GM21360 (cell line): ENCODE results near the gene UNC5A.

Source experiments
- ATAC-seq: cut with Tn5 transposase; IDR thresholded peaks from one replicate; pipeline ENCODE4 v1.9.1; 2021; ENCODE audit warnings: mild to moderate bottlenecking, moderate library complexity; ENCODE audit not compliant: unreplicated experiment

UNC5A gene

GRCh38 chr5:176844706-176845391, 34.5 kb downstream of the UNC5A start:
- ATAC-seq: no peak

DNA sequence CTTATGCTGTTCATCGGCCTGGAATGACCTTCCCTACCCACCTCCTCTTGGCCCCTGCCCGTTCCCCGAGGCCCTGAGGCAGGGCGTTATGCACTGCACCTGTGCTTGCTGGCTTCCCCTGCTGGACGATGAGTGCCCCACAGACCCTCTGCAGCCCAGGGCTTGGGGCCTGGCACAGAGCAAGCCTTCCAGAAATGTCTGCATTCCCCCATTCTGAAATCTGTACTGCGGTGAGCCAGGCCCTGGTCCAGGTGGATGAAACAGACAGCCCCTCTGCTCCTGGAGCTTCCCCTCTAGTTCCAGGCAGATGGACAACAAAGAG, 35.0 kb downstream of the UNC5A start:
- ATAC-seq: no peak

DNA sequence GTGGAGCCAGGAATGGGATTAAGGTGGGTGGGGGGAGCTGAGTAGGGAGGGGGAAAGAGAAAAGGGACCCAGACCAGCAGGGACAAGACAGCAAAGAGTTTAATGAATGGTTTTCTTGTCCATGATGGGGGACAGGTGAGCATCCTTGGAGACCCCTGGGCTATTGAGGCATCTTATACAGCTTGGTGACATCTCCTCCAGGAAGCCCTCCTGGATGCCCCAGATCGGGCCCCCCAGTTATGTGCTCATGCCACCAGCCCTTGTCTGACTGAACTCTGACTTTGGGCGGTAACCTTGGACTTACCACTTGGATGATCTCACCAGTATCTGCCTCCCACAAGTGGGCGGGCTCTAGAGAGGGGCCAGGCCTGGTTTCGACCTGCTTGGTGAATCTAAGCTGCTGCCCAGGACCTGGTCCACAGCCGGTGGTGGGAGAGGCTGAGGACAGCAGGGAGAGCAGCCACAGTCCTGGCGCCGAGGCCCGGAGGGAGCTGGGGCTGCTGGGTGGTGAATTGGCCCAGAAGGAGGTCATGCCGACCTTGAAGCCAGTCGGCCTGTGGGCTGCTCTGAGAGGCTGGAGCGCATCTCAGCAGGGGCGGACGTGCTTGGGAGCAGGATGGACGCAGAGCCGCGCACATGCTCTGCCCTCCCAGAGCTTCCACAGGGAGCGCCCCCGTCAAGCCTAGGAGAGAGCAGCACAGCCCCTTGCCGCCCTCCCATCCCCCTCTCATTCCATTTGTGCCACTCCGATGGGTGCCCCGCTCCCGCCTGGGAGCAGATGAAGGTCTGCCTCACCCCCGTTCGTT, 36.2 kb downstream of the UNC5A start:
- ATAC-seq: no peak

DNA sequence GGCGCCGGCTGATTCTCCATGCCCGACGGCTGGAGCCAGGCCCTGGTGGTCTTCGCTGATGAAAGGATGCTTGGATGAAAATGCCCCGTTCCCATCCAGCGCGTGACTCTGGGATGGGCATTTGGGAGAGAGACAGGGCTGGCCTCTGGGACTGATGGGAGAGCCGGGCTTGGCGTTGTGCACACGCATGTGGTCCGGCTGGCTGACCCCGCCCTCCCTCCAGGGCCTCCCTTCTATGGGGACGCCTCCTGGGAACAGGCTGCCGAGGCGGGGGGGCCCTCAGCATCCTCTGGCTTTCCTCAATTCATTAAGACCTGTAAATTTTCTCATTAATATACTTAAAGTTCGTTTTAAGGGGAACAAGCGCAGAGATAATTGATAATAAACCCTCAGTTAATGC, 36.8 kb downstream of the UNC5A start:
- no peak for ATAC-seq

DNA sequence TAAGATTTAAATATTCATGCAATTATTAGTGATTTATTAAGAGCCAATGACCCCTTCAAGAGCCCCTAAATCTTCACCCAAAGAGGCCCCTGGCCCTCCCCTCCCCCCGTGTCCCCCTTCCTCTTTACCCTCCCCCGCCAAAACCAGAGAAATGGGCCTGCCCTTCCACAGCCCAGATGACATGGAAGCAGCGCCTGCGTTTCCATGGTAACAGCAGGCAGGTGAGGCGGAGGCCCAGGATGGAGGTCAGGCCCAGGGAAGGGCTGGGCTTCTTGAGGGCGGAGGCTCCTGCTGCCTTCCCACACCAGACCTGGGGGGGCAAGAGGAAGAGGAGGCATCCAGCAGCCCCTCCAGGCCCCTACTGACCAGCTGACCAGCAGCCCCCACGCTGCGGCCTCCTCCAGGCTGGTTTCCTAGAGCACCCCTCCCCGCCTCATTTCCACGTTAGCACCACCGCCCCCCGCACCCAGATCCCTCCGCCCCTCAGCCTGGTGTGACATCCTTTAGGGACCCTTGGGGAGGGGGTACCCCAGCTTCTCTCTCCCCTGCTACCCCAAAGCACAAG, 37.4 kb downstream of the UNC5A start:
- no peak for ATAC-seq

DNA sequence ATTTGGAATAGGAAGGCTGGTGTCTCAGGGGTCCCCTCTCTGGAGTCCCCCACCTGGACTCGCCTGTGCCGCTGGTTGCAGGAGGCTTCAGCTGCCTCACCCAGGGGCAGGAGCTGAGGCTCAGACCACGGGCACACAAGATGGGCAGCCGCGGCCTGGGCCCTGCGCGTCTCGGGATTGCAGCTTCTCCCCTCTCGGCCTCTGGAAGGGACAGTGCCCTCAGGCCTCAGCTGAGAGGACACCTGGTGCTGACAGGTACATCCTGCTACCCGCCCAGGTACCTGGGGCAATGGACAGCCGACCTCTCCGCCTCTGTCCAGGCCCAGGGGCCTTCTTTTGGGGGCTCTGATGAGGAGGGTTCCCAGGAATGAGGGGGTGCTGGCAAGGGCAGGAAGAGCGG, 38.3 kb downstream of the UNC5A start:
- ATAC-seq: no peak

GRCh38 chr5:176849611-176850227, 39.4 kb downstream of the UNC5A start:
- no peak for ATAC-seq

DNA sequence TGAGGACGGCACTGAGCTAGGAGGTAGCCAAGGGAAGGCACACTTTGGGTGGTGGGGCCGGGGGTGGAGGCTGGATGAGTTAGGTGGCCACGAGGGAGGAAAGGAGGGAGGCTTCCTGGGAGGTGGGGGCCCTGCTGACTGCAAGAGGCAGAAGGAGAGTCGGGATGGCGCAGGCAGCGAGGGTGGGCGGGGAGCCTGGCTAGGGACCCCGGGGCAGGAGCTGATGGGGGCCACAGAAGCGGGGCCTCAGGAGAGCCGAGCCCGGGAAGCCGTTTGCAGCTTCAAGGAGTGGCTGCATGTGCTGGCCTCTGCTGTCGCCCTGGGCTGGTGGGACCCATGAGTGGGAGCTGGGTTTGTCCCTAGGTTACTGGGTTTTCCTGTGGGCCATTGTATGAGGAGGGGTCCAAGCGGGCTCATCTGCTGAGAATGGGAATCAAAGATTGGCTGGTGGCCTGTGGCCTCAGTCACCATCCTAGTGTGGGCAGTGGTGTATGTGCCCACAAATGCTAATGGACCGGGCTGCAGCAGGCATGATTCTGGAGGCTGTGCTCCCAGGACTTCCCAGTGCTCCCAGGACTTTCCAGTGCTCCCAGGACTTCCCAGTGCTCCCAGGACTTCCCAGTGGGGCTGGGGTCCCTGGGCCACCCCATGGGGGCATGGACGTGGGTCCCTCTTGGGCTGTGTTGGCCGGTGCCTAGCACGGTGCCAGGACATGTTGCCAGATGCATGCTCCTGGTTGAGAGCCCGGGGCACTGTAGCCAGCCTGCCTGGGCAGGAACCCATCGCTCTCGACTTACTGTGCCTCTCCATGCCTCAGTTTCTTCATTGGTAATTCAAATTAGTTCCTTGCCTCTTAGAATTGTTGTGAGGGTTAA, 40.2 kb downstream of the UNC5A start:
- no peak for ATAC-seq

DNA sequence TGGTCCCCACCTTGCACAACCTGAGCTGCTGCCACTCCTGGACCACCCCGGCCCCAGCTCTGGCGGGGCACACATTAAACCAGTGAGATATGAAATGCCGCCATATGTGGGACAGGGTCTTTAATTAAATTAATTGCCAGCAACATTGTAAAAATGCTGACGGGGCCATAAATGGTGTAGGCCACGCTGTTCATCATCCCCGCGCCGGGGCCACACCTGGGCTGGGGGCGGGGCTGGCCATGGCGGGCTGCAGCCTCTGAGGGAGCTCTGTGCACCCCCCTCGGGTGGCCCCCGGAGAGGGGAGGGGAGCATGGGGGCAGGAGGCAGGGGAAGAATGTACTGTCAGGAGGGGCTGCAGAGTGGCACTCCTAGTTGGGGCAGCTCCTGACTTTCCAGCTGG, 41.0 kb downstream of the UNC5A start:
- ATAC-seq: no peak

- ATAC-seq: no peak
Observed at GRCh38 chr5:176851871-176852658, 41.7 kb downstream of the UNC5A start.

- ATAC-seq: no peak
Observed at GRCh38 chr5:176853151-176853778, 42.9 kb downstream of the UNC5A start.

DNA sequence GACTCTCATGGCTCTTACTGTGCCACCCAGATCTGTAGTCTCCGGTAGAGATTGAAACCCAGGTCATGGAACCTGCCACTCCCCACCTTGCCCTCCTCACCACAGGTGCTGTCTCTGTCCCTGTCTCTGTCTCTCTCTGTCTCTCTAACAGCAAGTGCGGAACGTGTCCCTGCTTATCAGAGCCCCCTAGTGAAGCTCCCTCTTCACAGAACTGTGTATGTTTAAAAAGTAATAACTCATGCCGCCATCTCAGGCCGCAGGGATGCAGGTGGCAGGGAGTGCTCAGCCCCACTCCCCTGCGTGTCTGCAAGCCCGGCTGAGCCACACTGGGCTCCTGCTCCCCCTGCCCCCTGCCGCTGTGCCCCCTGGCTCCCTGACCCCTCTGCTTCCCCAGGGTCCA, 43.8 kb downstream of the UNC5A start:
- no peak for ATAC-seq

DNA sequence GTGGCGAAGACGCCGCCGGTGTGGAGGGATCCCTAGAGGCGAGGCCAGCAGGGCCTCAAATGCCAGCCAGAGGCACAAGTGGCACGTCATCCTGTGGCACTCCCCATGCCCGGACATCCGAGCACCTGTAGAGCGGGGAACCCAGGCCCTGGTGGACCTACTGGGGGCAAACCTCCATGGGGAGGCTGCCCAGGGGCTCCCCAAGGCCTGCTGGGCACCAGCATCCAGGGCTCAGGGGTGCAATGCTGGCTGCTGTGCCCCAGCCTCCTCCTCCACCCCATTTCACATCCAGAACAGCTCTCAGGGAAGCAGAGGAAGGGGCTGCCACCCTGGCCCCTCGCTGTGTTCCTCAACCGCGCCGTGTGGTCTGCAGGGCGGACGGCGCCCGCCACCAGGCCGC, 45.2 kb downstream of the UNC5A start:
- ATAC-seq: no peak

- ATAC-seq: no peak
Observed at GRCh38 chr5:176856746-176857145, 46.4 kb downstream of the UNC5A start.

GRCh38 chr5:176857216-176857893, 47.0 kb downstream of the UNC5A start:
- ATAC-seq: no peak

DNA sequence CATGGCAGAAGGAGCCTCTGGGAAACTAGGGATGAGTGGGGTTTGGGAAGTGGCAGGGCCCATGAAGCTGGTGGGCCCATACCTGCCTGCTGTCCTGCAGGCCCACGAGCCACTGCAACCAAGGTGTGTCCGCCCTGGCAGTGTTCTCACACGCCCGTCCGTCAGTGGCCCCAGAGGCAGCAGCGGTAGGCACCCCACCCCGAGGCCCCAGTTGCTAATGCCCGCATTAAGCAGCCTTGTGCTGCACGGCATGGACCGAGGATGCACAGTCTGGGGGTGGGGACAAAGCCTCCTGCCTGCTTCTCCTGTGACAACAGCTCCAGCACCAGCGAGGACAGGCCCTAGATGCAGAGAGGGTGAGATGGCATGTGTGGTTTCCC, 47.5 kb downstream of the UNC5A start:
- ATAC-seq: no peak

GRCh38 chr5:176859916-176860315, 49.6 kb downstream of the UNC5A start:
- ATAC-seq: no peak

- no peak for ATAC-seq
Observed at GRCh38 chr5:176860381-176860780, 50.0 kb downstream of the UNC5A start.

- ATAC-seq: no peak
Observed at GRCh38 chr5:176861276-176861675, 50.9 kb downstream of the UNC5A start.
